ENCODE data around the gene CATSPERB. TPM values are rescaled to one million over a fixed set of nuclear protein-coding genes. Genes with fewer than 3 reads are reported as not detected.

Gene CATSPERB
- polyA plus RNA-seq, 1 donor (not counting 4 experiments of a cell fraction or from before 2014, with no cell fraction given) = 1.1 TPM

DNA sequence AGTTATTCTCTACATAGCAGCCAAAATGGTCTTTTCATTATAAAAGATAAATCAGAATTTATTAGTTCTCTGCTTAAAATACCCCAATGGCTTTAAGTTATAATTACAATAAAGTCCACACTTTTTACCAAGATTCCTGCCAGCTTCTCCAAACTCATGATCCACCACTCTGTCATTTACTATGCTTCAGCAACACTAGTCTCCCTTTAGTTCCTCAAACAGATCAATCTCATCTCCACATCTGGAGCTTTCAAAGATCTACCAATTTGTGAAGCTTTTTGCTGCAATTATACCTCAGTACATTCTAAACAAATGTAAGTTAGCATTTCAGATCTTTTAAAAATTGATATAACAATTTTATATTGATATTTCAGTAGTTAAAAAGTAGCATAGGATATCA lies 24.9 kb downstream of the CATSPERB start:
- dilution Hi-C loops (cut with MboI; ENCODE audit: extremely low pct_ligation_motif_present, low sequenced_read_pairs) = no loop called here
- Histone ChIP-seq H3K4me2 (ENCODE audit: control insufficient read depth, extremely low read depth, insufficient read depth, low read depth, low read length) (no peak overlapping the region), H3K27ac (ENCODE audit: control insufficient read depth, insufficient read depth, low read length) (no peak overlapping the region), H3K79me2 (ENCODE audit: control insufficient read depth, insufficient read depth, low read length) (no peaks in the 10 kb centered on the region), H3K9me1 (ENCODE audit: control insufficient read depth, extremely low read depth, insufficient read depth, low read length) (no peaks in the 10 kb centered on the region), H3K4me1 (ENCODE audit: control insufficient read depth, extremely low read depth, insufficient read depth, low read length) (no peaks in the 10 kb centered on the region), H4K20me1 (ENCODE audit: control insufficient read depth, extremely low read depth, insufficient read depth, low read length) (no peaks in the 10 kb centered on the region), H3K9me3 (ENCODE audit: control insufficient read depth, low read depth, low read length) (no peaks in the 10 kb centered on the region), H3K4me3 (ENCODE audit: control insufficient read depth in 2 of 3, extremely low read depth in 1 of 3, insufficient read depth in 2 of 3, low read depth in 1 of 3, low read length in 3 of 3) (no peak overlapping the region), H3K27me3 (ENCODE audit: control insufficient read depth, extremely low read depth, insufficient read depth, low read length) (no peaks in the 10 kb centered on the region), H3K36me3 (ENCODE audit: control insufficient read depth in 2 of 2, extremely low read depth in 1 of 2, insufficient read depth in 2 of 2, low read length in 2 of 2) (no peaks in the 10 kb centered on the region), H3K9ac (ENCODE audit: control insufficient read depth, extremely low read depth, insufficient read depth, low read length) (no peak overlapping the region), H2AFZ (ENCODE audit: control insufficient read depth, low read length) (no peak overlapping the region)
- FAIRE-seq = no peak
- DNase-seq (ENCODE audit: low read depth, low spot score) = no peak
- TF ChIP-seq, protein P1, sequence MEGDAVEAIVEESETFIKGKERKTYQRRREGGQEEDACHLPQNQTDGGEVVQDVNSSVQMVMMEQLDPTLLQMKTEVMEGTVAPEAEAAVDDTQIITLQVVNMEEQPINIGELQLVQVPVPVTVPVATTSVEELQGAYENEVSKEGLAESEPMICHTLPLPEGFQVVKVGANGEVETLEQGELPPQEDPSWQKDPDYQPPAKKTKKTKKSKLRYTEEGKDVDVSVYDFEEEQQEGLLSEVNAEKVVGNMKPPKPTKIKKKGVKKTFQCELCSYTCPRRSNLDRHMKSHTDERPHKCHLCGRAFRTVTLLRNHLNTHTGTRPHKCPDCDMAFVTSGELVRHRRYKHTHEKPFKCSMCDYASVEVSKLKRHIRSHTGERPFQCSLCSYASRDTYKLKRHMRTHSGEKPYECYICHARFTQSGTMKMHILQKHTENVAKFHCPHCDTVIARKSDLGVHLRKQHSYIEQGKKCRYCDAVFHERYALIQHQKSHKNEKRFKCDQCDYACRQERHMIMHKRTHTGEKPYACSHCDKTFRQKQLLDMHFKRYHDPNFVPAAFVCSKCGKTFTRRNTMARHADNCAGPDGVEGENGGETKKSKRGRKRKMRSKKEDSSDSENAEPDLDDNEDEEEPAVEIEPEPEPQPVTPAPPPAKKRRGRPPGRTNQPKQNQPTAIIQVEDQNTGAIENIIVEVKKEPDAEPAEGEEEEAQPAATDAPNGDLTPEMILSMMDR (optimal IDR thresholded peaks at IDR 0.05 in 1 of 3, IDR thresholded peaks at IDR 0.05 in 1 of 3, conservative IDR thresholded peaks at IDR 0.05 in 1 of 3; ENCODE audit: extremely low read depth in 1 of 3, insufficient read depth in 2 of 3, low read length in 3 of 3) = no peak
- TF ChIP-seq EZH2 (IDR thresholded peaks at IDR 0.05; ENCODE audit: low read length) = no peak

DNA sequence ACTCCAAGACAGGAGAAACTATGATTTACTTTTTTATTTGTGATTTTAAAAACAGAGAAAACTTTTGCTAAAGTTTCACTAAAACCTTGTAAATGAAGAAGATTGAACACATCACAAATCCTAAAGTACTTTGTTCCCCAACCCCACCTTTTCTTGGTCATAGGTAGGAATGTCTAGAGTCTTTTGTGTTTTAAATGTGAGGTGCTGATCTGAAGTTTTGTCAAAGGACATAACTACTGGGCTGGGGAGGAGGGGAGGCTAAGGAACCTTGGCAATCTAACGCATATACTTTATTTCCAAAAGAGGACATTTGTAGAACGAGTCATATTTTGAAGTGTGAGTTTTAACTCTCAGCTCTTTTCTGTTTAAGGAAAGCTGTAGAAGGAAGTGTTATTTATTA lies 37.2 kb downstream of the CATSPERB start:
- Histone ChIP-seq H3K36me3 (ENCODE audit: control insufficient read depth in 2 of 2, extremely low read depth in 1 of 2, insufficient read depth in 2 of 2, low read length in 2 of 2) (no peaks in the 10 kb centered on the region), H2AFZ (ENCODE audit: control insufficient read depth, low read length) (no peak overlapping the region), H3K27me3 (ENCODE audit: control insufficient read depth, extremely low read depth, insufficient read depth, low read length) (no peaks in the 10 kb centered on the region), H3K27ac (ENCODE audit: control insufficient read depth, insufficient read depth, low read length) (no peak overlapping the region), H3K9me3 (ENCODE audit: control insufficient read depth, low read depth, low read length) (no peaks in the 10 kb centered on the region), H3K9ac (ENCODE audit: control insufficient read depth, extremely low read depth, insufficient read depth, low read length) (no peak overlapping the region), H3K4me3 (ENCODE audit: control insufficient read depth in 2 of 3, extremely low read depth in 1 of 3, insufficient read depth in 2 of 3, low read depth in 1 of 3, low read length in 3 of 3) (no peak overlapping the region), H3K79me2 (ENCODE audit: control insufficient read depth, insufficient read depth, low read length) (no peaks in the 10 kb centered on the region), H3K4me2 (ENCODE audit: control insufficient read depth, extremely low read depth, insufficient read depth, low read depth, low read length) (no peak overlapping the region), H4K20me1 (ENCODE audit: control insufficient read depth, extremely low read depth, insufficient read depth, low read length) (no peaks in the 10 kb centered on the region), H3K4me1 (ENCODE audit: control insufficient read depth, extremely low read depth, insufficient read depth, low read length) (no peaks in the 10 kb centered on the region), H3K9me1 (ENCODE audit: control insufficient read depth, extremely low read depth, insufficient read depth, low read length) (no peaks in the 10 kb centered on the region)
- DNase-seq (ENCODE audit: low read depth, low spot score) = no peak
- dilution Hi-C loops (cut with MboI; ENCODE audit: extremely low pct_ligation_motif_present, low sequenced_read_pairs) = no loop called here
- no peak for TF ChIP-seq EZH2 (IDR thresholded peaks at IDR 0.05; ENCODE audit: low read length)
- TF ChIP-seq, protein P1 (optimal IDR thresholded peaks at IDR 0.05 in 1 of 3, IDR thresholded peaks at IDR 0.05 in 1 of 3, conservative IDR thresholded peaks at IDR 0.05 in 1 of 3; ENCODE audit: extremely low read depth in 1 of 3, insufficient read depth in 2 of 3, low read length in 3 of 3) = no peak
- no peak for FAIRE-seq

All from keratinocyte (primary cell).